GM12865 (cell line): ENCODE data around the gene PSD2.

Source experiments
- DNase-seq: peaks from one replicate; pipeline ENCODE4 v3.0.0; 2010; ENCODE audit warnings: low read depth
- H3K4me3 ChIP-seq: 2 replicates; pipeline ENCODE4 v1.5.1; 2011; ENCODE audit warnings: mild to moderate bottlenecking, low read depth, low read length, control low read depth
- CTCF ChIP-seq: IDR thresholded peaks from 2 replicates; pipeline ENCODE4 v1.5.1; 2011; ENCODE audit warnings: low read length, control low read depth, low read depth, inconsistent platforms; ENCODE audit not compliant: insufficient read depth; ENCODE audit errors: missing control alignments

The PSD2 gene

GRCh38 chr5:139820130-139820529 is 24.5 kb downstream of the PSD2 start:
- TF ChIP-seq CTCF, result no peak
- DNase-seq, result no peak
- no peak overlapping the region for H3K4me3 ChIP-seq

- no peak for TF ChIP-seq CTCF
- H3K4me3 ChIP-seq, result no peak overlapping the region
Observed at GRCh38 chr5:139820606-139821005, 25.0 kb downstream of the PSD2 start.

GRCh38 chr5:139821806-139822552 is 26.4 kb downstream of the PSD2 start:
- no peak for DNase-seq
- no peak for TF ChIP-seq CTCF
- no peak overlapping the region for H3K4me3 ChIP-seq

More at GRCh38 chr5:139820606-139821005, 25.0 kb downstream of the PSD2 start:
- DNase-seq, result no peak

GRCh38 chr5:139822553-139823425 is 27.2 kb downstream of the PSD2 start:
- no peak overlapping the region for H3K4me3 ChIP-seq
- no peak for TF ChIP-seq CTCF
- DNase-seq, result no peak

GRCh38 chr5:139823757-139824355 is 28.2 kb downstream of the PSD2 start:
- DNase-seq, result no peak
- no peak for TF ChIP-seq CTCF
- H3K4me3 ChIP-seq, result no peak overlapping the region

GRCh38 chr5:139825690-139826089 is 30.1 kb downstream of the PSD2 start:
- no peak for DNase-seq
- no peak overlapping the region for H3K4me3 ChIP-seq

More at GRCh38 chr5:139825690-139826089, 30.1 kb downstream of the PSD2 start:
- no peak for TF ChIP-seq CTCF
